ENCODE measurements around the gene C19orf47.

GRCh38 chr19:40321566-40322270 is 26.5 kb downstream of the C19orf47 start:
- TF ChIP-seq, protein P1, sequence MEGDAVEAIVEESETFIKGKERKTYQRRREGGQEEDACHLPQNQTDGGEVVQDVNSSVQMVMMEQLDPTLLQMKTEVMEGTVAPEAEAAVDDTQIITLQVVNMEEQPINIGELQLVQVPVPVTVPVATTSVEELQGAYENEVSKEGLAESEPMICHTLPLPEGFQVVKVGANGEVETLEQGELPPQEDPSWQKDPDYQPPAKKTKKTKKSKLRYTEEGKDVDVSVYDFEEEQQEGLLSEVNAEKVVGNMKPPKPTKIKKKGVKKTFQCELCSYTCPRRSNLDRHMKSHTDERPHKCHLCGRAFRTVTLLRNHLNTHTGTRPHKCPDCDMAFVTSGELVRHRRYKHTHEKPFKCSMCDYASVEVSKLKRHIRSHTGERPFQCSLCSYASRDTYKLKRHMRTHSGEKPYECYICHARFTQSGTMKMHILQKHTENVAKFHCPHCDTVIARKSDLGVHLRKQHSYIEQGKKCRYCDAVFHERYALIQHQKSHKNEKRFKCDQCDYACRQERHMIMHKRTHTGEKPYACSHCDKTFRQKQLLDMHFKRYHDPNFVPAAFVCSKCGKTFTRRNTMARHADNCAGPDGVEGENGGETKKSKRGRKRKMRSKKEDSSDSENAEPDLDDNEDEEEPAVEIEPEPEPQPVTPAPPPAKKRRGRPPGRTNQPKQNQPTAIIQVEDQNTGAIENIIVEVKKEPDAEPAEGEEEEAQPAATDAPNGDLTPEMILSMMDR (conservative IDR thresholded peaks at IDR 0.05), result no peak
- no peak for TF ChIP-seq EZH2 (IDR thresholded peaks at IDR 0.05; ENCODE audit: low read depth)

All from PC-9 (cell line).